Caco-2 (cell line): Measurements from ENCODE around the gene LSMEM2. TPM values are rescaled to one million over a fixed set of nuclear protein-coding genes. Genes with fewer than 3 reads are reported as not detected.

Experiments used
- BruUV-seq: library from RNA; stranded (reverse); fragments of 400-500 nt; replicated peaks from 2 replicates; lab custom pipeline; 2021; lab: Mats Ljungman, UMichigan
- CTCF ChIA-PET: fragments of 300-600 bp; sonication (Branson Sonifier 250); formaldehyde crosslinking; loops from one replicate; lab custom pipeline; 2022; ENCODE audit warnings: antibody characterized with exemption; lab: Charles Lee
- POLR2A ChIA-PET: fragments of 300-600 bp; sonication (Branson Sonifier 250); formaldehyde crosslinking; loops from one replicate; lab custom pipeline; 2022; ENCODE audit warnings: antibody characterized with exemption; lab: Charles Lee
- DNase-seq, 2 experiments: peaks; one replicate each; pipeline versions ENCODE4 v3.0.0 to v3.0.0-alpha.2; 2020 to 2022
- H3K27me3 ChIP-seq: replicated peaks from 2 replicates; pipeline ENCODE4 v1.6.0; 2011; ENCODE audit warnings: low read length; ENCODE audit not compliant: control insufficient read depth, insufficient read depth
- H3K36me3 ChIP-seq: 2 replicates; pipeline ENCODE4 v1.5.1; 2011; ENCODE audit warnings: low read length; ENCODE audit not compliant: control insufficient read depth, insufficient read depth
- H3K4me1 ChIP-seq: fragments of 250-450 bp; sonication (Bioruptor Pico); 2 replicates; pipeline ENCODE4 v1.5.1; 2020; ENCODE audit warnings: mild to moderate bottlenecking
- H3K4me3 ChIP-seq: 2 replicates; pipeline ENCODE4 v1.5.1; 2011; ENCODE audit warnings: low read depth, mild to moderate bottlenecking, control low read depth, low read length
- H3K9me3 ChIP-seq: fragments of 250-450 bp; sonication (Bioruptor Pico); 2 replicates; pipeline ENCODE4 v1.5.1; 2020; ENCODE audit warnings: mild to moderate bottlenecking, moderate library complexity
- H3K27ac Mint-ChIP-seq: one replicate; pipeline ENCODE4 v1.8.0; 2022; ENCODE audit warnings: mixed read lengths; ENCODE audit not compliant: unreplicated experiment
- H3K27me3 Mint-ChIP-seq: one replicate; pipeline ENCODE4 v1.8.0; 2022; ENCODE audit warnings: mixed read lengths; ENCODE audit not compliant: insufficient read depth, unreplicated experiment
- H3K36me3 Mint-ChIP-seq: one replicate; pipeline ENCODE4 v1.8.0; 2022; ENCODE audit warnings: mild to moderate bottlenecking, mixed read lengths; ENCODE audit not compliant: insufficient read depth, unreplicated experiment
- H3K4me1 Mint-ChIP-seq: one replicate; pipeline ENCODE4 v1.8.0; 2022; ENCODE audit warnings: low read depth, mixed read lengths; ENCODE audit not compliant: unreplicated experiment
- H3K4me3 Mint-ChIP-seq: one replicate; pipeline ENCODE4 v1.8.0; 2022; ENCODE audit warnings: mild to moderate bottlenecking, moderate library complexity, mixed read lengths; ENCODE audit not compliant: unreplicated experiment
- H3K9me3 Mint-ChIP-seq: one replicate; pipeline ENCODE4 v1.8.0; 2022; ENCODE audit warnings: mixed read lengths; ENCODE audit not compliant: unreplicated experiment
- intact Hi-C: fragments of 100-400 bp; cut with micrococcal nuclease; formaldehyde crosslinking; loops from one replicate; pipeline ENCODE4 v1.10.0; 2022; ENCODE audit not compliant: unreplicated experiment
- total RNA-seq: library from RNA; stranded (reverse); gene quantifications from 2 replicates; pipeline ENCODE4 v1.2.3, GENCODE V29; 2022
- TF ChIP-seq, protein P1 (sequence below), 2 experiments: fragments of 200-600 bp in 1 of 2; IDR thresholded peaks; 1 replicate in 1 of 2; 2 replicates in 1 of 2; pipeline versions ENCODE4 v1.5.1 to v1.8.0; 2011 to 2022; ENCODE audit warnings: antibody characterized with exemption in 1 of 2, control low read depth in 1 of 2, inconsistent platforms in 1 of 2, low read depth in 1 of 2, low read length in 1 of 2, mild to moderate bottlenecking in 1 of 2, moderate library complexity in 1 of 2; ENCODE audit not compliant: insufficient read depth in 1 of 2, severe bottlenecking in 1 of 2, unreplicated experiment in 1 of 2

LSMEM2 gene
- total RNA-seq, 1 experiment from 2014 or later, result not detected

DNA sequence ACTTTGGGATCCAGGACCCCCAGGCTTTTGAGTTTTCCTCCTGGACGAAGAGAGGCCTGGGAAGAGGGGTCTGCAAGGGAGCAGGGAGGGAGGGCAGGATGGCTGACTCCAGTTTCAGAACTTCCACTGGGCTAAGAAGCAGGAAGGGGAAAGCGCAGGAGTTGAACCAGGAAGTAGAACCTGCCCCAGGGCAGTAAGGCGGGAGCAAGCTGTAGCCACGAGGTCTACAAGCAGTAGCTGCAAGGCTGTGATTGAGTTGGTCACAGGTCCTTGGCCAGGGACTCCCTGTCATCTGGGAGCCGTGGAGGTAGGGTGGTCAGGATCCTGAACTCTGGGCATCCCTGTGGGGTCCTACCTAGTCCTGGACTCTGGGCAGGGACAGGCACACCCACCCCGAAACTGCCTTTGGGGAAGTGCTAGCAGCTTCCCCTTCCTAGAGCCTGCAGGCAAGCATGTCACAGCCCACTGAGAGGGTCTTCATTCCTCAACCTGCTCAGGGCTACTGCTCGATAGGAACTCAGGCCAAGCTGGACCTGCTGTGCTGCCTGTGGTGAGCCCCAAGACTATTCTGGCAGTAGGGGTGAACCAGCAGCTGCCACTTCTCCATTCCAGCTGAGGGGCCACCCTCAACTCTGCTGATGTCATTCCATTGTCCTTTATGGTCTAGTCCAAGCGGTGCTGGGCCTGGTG, 48.6 kb upstream of the LSMEM2 start:
- ChIA-PET POLR2A (no interaction called here), CTCF (interaction anchor here (1.0 to 1.4 kb wide), 3 partner anchors 13 to 35 kb away, joined by 3 read pairs; no protein-coding TSS in a partner anchor)
- Histone ChIP-seq H3K4me1 (peaks cover 12% of the 10 kb centered on the region), H3K9me3 (no peaks in the 10 kb centered on the region), H3K4me3 (no peak overlapping the region), H3K27me3 (no peaks in the 10 kb centered on the region), H3K36me3 (no peaks in the 10 kb centered on the region)
- no peaks in the 10 kb centered on the region for H3K9me3 Mint-ChIP-seq
- no TSS peak for BruUV-seq
- H3K4me1 Mint-ChIP-seq, result no peaks in the 10 kb centered on the region
- H3K27me3 Mint-ChIP-seq, result no peaks in the 10 kb centered on the region
- TF ChIP-seq, protein P1, sequence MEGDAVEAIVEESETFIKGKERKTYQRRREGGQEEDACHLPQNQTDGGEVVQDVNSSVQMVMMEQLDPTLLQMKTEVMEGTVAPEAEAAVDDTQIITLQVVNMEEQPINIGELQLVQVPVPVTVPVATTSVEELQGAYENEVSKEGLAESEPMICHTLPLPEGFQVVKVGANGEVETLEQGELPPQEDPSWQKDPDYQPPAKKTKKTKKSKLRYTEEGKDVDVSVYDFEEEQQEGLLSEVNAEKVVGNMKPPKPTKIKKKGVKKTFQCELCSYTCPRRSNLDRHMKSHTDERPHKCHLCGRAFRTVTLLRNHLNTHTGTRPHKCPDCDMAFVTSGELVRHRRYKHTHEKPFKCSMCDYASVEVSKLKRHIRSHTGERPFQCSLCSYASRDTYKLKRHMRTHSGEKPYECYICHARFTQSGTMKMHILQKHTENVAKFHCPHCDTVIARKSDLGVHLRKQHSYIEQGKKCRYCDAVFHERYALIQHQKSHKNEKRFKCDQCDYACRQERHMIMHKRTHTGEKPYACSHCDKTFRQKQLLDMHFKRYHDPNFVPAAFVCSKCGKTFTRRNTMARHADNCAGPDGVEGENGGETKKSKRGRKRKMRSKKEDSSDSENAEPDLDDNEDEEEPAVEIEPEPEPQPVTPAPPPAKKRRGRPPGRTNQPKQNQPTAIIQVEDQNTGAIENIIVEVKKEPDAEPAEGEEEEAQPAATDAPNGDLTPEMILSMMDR (IDR thresholded peaks at IDR 0.05; ENCODE audit: insufficient read depth in 1 of 2, low read depth in 1 of 2, low read length in 1 of 2, severe bottlenecking in 1 of 2, unreplicated experiment in 1 of 2), result no peak
- H3K36me3 Mint-ChIP-seq, result no peaks in the 10 kb centered on the region
- no peak overlapping the region for H3K27ac Mint-ChIP-seq
- H3K4me3 Mint-ChIP-seq, result no peak overlapping the region
- intact Hi-C loops, result no loop called here
- no peak for DNase-seq

DNA sequence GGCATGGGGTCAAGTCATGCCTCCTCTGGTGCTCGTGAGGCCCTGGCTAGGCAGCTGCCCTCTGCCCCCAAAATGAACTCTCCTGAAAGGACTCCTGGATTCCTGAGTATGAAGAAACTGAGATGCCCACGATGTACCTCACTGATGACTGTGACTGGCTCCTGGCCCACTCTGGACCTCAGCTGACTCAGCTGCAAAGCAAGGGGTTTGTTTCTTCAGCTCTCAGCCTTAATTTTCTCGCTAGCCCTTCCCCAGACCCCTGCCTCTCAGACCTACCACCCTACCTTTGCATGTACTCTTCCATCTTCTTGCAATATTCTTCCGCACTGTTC, 48.1 kb upstream of the LSMEM2 start:
- intact Hi-C loops, result no loop called here
- CTCF ChIA-PET, result interaction anchor here (1.0 to 1.4 kb wide), 2 partner anchors 12 to 16 kb away, joined by 3 read pairs; no protein-coding TSS in a partner anchor
- Mint-ChIP-seq H3K27ac (no peak overlapping the region), H3K4me3 (no peak overlapping the region), H3K36me3 (peaks cover 3% of the 10 kb centered on the region), H3K4me1 (no peaks in the 10 kb centered on the region), H3K9me3 (no peaks in the 10 kb centered on the region), H3K27me3 (no peaks in the 10 kb centered on the region)
- BruUV-seq, result no TSS peak
- Histone ChIP-seq H3K27me3 (no peaks in the 10 kb centered on the region), H3K4me3 (no peak overlapping the region), H3K4me1 (peaks cover 15% of the 10 kb centered on the region), H3K36me3 (no peaks in the 10 kb centered on the region), H3K9me3 (no peaks in the 10 kb centered on the region)
- POLR2A ChIA-PET, result no interaction called here
- no peak for DNase-seq
- TF ChIP-seq, protein P1 (IDR thresholded peaks at IDR 0.05; ENCODE audit: insufficient read depth in 1 of 2, low read depth in 1 of 2, low read length in 1 of 2, severe bottlenecking in 1 of 2, unreplicated experiment in 1 of 2), result no peak

DNA sequence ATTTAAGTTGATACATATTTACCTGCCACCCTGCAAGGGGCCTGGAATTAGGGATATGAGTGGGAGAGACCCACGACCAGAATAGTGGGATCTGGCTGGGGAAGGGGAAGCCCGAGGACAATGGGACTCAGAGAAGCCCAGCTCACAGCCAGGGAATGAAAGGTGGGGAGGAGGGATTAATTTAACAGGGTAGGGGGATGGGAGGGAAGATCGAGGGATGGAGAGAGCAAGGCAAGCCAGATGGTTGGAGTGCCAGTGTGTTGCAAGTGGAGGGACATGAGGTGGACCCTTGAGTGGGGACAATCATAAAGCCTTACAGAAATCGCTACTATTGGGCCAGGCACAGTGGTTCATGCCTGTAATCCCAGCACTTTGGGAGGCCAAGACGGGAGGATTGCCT, 47.3 kb upstream of the LSMEM2 start:
- H3K4me1 ChIP-seq, result peaks cover 15% of the 10 kb centered on the region
- H3K27me3 Mint-ChIP-seq, result no peaks in the 10 kb centered on the region
- no peaks in the 10 kb centered on the region for H3K36me3 ChIP-seq

More for the DNA sequence above, 47.3 kb upstream of the LSMEM2 start:
- TF ChIP-seq, protein P1 (IDR thresholded peaks at IDR 0.05; ENCODE audit: insufficient read depth in 1 of 2, low read depth in 1 of 2, low read length in 1 of 2, severe bottlenecking in 1 of 2, unreplicated experiment in 1 of 2), result no peak
- intact Hi-C loops, result no loop called here
- H3K27ac Mint-ChIP-seq, result no peak overlapping the region
- Histone ChIP-seq H3K9me3 (no peaks in the 10 kb centered on the region), H3K27me3 (no peaks in the 10 kb centered on the region), H3K4me3 (no peak overlapping the region)
- ChIA-PET POLR2A (no interaction called here), CTCF (no interaction called here)
- peaks cover 2% of the 10 kb centered on the region for H3K4me1 Mint-ChIP-seq
- no peak for DNase-seq
- no TSS peak for BruUV-seq
- no peaks in the 10 kb centered on the region for H3K9me3 Mint-ChIP-seq
- no peak overlapping the region for H3K4me3 Mint-ChIP-seq
- H3K36me3 Mint-ChIP-seq, result peaks cover 7% of the 10 kb centered on the region
